Endothelial cell of umbilical vein (primary cell): Measurements from ENCODE around the gene SNED1. TPM values are rescaled to one million over a fixed set of nuclear protein-coding genes. Genes with fewer than 3 reads are reported as not detected.

ENCODE experiments used
- BruUV-seq: library from RNA; stranded (reverse); fragments of 400-500 nt; replicated peaks from 2 replicates; lab custom pipeline; 2021; lab: Mats Ljungman, UMichigan
- CTCF ChIA-PET: fragments of 300-600, 350-600 bp; sonication (Branson Sonifier 250); formaldehyde crosslinking; loops from one replicate; lab custom pipeline; 2021; ENCODE audit warnings: antibody characterized with exemption, inconsistent platforms; lab: Charles Lee
- POLR2A ChIA-PET: fragments of 300-600, 350-600 bp; sonication (Branson Sonifier 250); formaldehyde crosslinking; loops from one replicate; lab custom pipeline; 2021; ENCODE audit warnings: antibody characterized with exemption, inconsistent platforms; lab: Charles Lee
- DNase-seq: peaks from one replicate; pipeline ENCODE4 v3.0.0-alpha.2; 2011; ENCODE audit warnings: low read depth, low spot score
- FAIRE-seq: peaks from 2 replicates; lab custom pipeline; 2011; peaks lifted over from hg19 to GRCh38; lab: Jason Lieb, UNC
- H2AFZ ChIP-seq: 2 replicates; pipeline ENCODE4 v1.6.0; 2012; ENCODE audit warnings: low read depth, low read length, control low read depth, inconsistent platforms
- H3K27ac ChIP-seq: 2 replicates; pipeline ENCODE4 v1.5.1; 2011; ENCODE audit warnings: low read depth, mild to moderate bottlenecking, control low read depth, low read length, moderate library complexity; ENCODE audit not compliant: insufficient read depth
- H3K27me3 ChIP-seq, 2 experiments: 2 replicates each; pipeline versions ENCODE4 v1.6.0 to v1.6.1; 2011; ENCODE audit warnings: low read length in 2 of 2, mixed read lengths in 1 of 2; ENCODE audit not compliant: control insufficient read depth in 2 of 2, insufficient read depth in 2 of 2
- H3K36me3 ChIP-seq, 2 experiments: 2 replicates in 1 of 2; 3 replicates in 1 of 2; pipeline ENCODE4 v1.5.1; 2011; ENCODE audit warnings: low read length in 2 of 2, mild to moderate bottlenecking in 1 of 2, moderate library complexity in 1 of 2; ENCODE audit not compliant: control insufficient read depth in 2 of 2, insufficient read depth in 2 of 2; ENCODE audit errors: extremely low read depth in 1 of 2
- H3K4me1 ChIP-seq: 3 replicates; pipeline ENCODE4 v1.5.1; 2011; ENCODE audit warnings: mild to moderate bottlenecking, low read length; ENCODE audit not compliant: control insufficient read depth, insufficient read depth; ENCODE audit errors: extremely low read depth
- H3K4me2 ChIP-seq: 2 replicates; pipeline ENCODE4 v1.6.1; 2011; ENCODE audit warnings: low read length, control low read depth, mixed read lengths; ENCODE audit not compliant: insufficient read depth
- H3K4me3 ChIP-seq, 3 experiments: fragments of 200-600 bp in 1 of 3; sonication (generic), shearing (Covaris generic) in 1 of 3; replicated peaks in 1 of 3; 2 replicates each; pipeline ENCODE4 v1.5.1; 2011 to 2016; ENCODE audit warnings: control low read depth in 3 of 3, low read length in 3 of 3, mild to moderate bottlenecking in 2 of 3, inconsistent platforms in 1 of 3, low read depth in 1 of 3, moderate library complexity in 1 of 3; ENCODE audit not compliant: insufficient read depth in 1 of 3
- H3K79me2 ChIP-seq: 2 replicates; pipeline ENCODE4 v1.6.0; 2012; ENCODE audit warnings: low read length, inconsistent platforms; ENCODE audit not compliant: control insufficient read depth, insufficient read depth
- H3K9ac ChIP-seq: replicated peaks from 2 replicates; pipeline ENCODE3; 2011; ENCODE audit warnings: low read length, control low read depth; ENCODE audit not compliant: insufficient read depth; ENCODE audit errors: extremely low read depth
- H3K9me1 ChIP-seq: replicated peaks from 3 replicates; pipeline ENCODE4 v1.6.0; 2011; ENCODE audit warnings: mild to moderate bottlenecking, low read length; ENCODE audit not compliant: control insufficient read depth, insufficient read depth; ENCODE audit errors: extremely low read depth
- H3K9me3 ChIP-seq: replicated peaks from 2 replicates; pipeline ENCODE4 v1.5.1; 2012; ENCODE audit warnings: low read length, inconsistent platforms; ENCODE audit not compliant: control insufficient read depth, insufficient read depth
- H4K20me1 ChIP-seq: replicated peaks from 2 replicates; pipeline ENCODE3; 2011; ENCODE audit warnings: mild to moderate bottlenecking, low read length; ENCODE audit not compliant: control insufficient read depth, insufficient read depth; ENCODE audit errors: extremely low read depth
- EZH2 ChIP-seq: IDR thresholded peaks from 2 replicates; pipeline ENCODE4 v1.6.1; 2012; ENCODE audit warnings: borderline replicate concordance, low read depth, mild to moderate bottlenecking, moderate library complexity, low read length, inconsistent platforms; ENCODE audit not compliant: severe bottlenecking
- FOS ChIP-seq: IDR thresholded peaks from 2 replicates; pipeline ENCODE4 v1.6.1; 2011; ENCODE audit warnings: mild to moderate bottlenecking, low read length, moderate library complexity, borderline replicate concordance; ENCODE audit not compliant: insufficient read depth
- GATA2 ChIP-seq: IDR thresholded peaks from 2 replicates; pipeline ENCODE4 v1.7.0; 2011; ENCODE audit warnings: low read depth, mild to moderate bottlenecking, moderate library complexity, mixed read lengths, low read length; ENCODE audit not compliant: insufficient read length, insufficient read depth
- JUN ChIP-seq: IDR thresholded peaks from 2 replicates; pipeline ENCODE4 v1.6.1; 2011; ENCODE audit warnings: borderline replicate concordance, low read depth; ENCODE audit not compliant: insufficient read length, insufficient read depth
- MAX ChIP-seq: IDR thresholded peaks from 2 replicates; pipeline ENCODE4 v1.6.1; 2011; ENCODE audit not compliant: insufficient read depth, insufficient read length
- MYC ChIP-seq: IDR thresholded peaks from one replicate; pipeline ENCODE4 v1.6.1; 2011; ENCODE audit warnings: mild to moderate bottlenecking, low read depth, low read length
- POLR2A ChIP-seq: IDR thresholded peaks from 2 replicates; pipeline ENCODE4 v1.6.1; 2012; ENCODE audit warnings: low read depth, mild to moderate bottlenecking, control low read depth, low read length
- POLR2AphosphoS5 ChIP-seq: IDR thresholded peaks from 2 replicates; pipeline ENCODE4 v1.6.1; 2012; ENCODE audit warnings: low read depth, mild to moderate bottlenecking, control low read depth, low read length, moderate library complexity; ENCODE audit not compliant: insufficient read depth
- dilution Hi-C: fragments of 300-500 bp; cut with MboI; formaldehyde crosslinking; loops from one replicate; pipeline ENCODE4 v1.15.0; 2019; ENCODE audit warnings: low sequenced_read_pairs; ENCODE audit not compliant: extremely low pct_ligation_motif_present
- intact Hi-C: fragments of 100-400 bp; cut with micrococcal nuclease; formaldehyde crosslinking; loops from one replicate; pipeline ENCODE4 v1.10.0; 2022
- polyA plus RNA-seq, 4 experiments: library from polyadenylated mRNA; depleted of rRNA in 3 of 4; stranded (reverse) in 3 of 4; unstranded in 1 of 4; fragments of >200 nt; gene quantifications; 2 replicates each; pipeline versions ENCODE4 v1.2.1 to v1.2.3, GENCODE V29; 2011 to 2012; ENCODE audit warnings: missing spikeins in 1 of 4
- total RNA-seq: library from RNA; stranded (reverse); gene quantifications from 2 replicates; pipeline ENCODE4 v1.2.3, GENCODE V29; 2021
- TF ChIP-seq, protein P1 (sequence below), 2 donors: IDR thresholded peaks; 1 replicate in 1 of 2; 2 replicates in 1 of 2; pipeline ENCODE4 v1.5.1; 2011; ENCODE audit warnings: low read length in 2 of 2, mild to moderate bottlenecking in 2 of 2, moderate library complexity in 2 of 2, control low read depth in 1 of 2, inconsistent platforms in 1 of 2, low read depth in 1 of 2; ENCODE audit not compliant: insufficient read depth in 1 of 2; ENCODE audit errors: extremely low read depth in 1 of 2

The SNED1 gene
- total and polyA plus RNA-seq, 2 donors (not counting 3 experiments of a cell fraction or from before 2014, with no cell fraction given): 14.1 to 17.2 TPM

DNA sequence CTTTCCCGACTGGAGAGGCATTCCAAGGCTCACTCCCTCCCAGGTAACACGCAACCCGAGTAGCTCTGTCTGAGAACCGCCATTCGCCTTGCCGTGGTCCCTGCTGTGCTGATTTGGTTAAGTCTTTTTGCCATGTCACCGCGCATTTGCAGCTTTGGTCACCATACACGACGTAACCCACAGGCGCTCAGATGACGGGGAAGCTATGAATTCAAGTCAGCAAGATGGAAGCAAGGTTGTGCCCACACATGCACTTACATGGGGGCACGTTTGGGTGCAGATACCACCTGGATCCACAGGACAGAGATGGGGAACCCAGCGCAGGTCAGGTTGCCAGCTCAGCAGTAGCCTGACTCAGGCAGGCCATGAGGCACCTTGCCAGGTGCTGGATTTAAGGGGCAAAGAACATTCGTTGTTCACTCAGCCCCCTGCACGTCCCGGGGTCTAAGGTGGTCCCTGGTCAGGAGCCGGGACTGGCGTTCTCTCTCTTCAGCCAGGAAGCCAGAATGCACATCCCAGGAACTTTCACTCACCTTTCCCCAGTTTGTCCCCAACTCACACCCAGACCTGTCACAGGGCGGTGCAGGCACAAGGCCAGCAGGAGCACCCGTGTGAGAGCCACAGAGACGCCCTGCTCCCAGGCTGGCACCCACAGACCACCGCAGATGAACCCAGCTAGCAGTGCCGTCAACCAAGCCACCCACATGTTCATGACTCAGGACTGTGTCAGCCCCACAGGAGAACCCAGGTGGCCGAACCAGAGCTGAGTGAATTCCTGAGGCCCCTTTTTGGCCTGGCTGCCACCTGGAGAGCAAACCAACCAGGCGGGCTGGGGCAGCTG, 19.9 kb downstream of the SNED1 start:
- no TSS peak for BruUV-seq
- DNase-seq (no peak), FAIRE-seq (no peak)
- TF ChIP-seq POLR2AphosphoS5 (no peak), EZH2 (no peak), MYC (no peak), MAX (no peak), POLR2A (no peak), FOS (no peak), GATA2 (no peak), JUN (no peak)
- TF ChIP-seq, protein P1, sequence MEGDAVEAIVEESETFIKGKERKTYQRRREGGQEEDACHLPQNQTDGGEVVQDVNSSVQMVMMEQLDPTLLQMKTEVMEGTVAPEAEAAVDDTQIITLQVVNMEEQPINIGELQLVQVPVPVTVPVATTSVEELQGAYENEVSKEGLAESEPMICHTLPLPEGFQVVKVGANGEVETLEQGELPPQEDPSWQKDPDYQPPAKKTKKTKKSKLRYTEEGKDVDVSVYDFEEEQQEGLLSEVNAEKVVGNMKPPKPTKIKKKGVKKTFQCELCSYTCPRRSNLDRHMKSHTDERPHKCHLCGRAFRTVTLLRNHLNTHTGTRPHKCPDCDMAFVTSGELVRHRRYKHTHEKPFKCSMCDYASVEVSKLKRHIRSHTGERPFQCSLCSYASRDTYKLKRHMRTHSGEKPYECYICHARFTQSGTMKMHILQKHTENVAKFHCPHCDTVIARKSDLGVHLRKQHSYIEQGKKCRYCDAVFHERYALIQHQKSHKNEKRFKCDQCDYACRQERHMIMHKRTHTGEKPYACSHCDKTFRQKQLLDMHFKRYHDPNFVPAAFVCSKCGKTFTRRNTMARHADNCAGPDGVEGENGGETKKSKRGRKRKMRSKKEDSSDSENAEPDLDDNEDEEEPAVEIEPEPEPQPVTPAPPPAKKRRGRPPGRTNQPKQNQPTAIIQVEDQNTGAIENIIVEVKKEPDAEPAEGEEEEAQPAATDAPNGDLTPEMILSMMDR (IDR thresholded peaks at IDR 0.05; ENCODE audit: extremely low read depth in 1 of 2, insufficient read depth in 1 of 2, low read depth in 1 of 2, low read length in 2 of 2): no peak
- no peaks in the 10 kb centered on the region for H3K9me3 ChIP-seq
- ChIA-PET POLR2A (no interaction called here), CTCF (interaction anchor here (1.0 kb wide), 1 partner anchor 35 kb away, joined by 3 read pairs; no protein-coding TSS in a partner anchor)
- intact Hi-C loops (no loop called here), dilution Hi-C loops (no loop called here)
- no peaks in the 10 kb centered on the region for H3K27me3 ChIP-seq
- H2AFZ ChIP-seq: no peak overlapping the region
- H4K20me1 ChIP-seq: no peaks in the 10 kb centered on the region
- no peaks in the 10 kb centered on the region for H3K36me3 ChIP-seq
- H3K9me1 ChIP-seq: no peaks in the 10 kb centered on the region
- no peak overlapping the region for H3K9ac ChIP-seq
- no peaks in the 10 kb centered on the region for H3K4me1 ChIP-seq
- H3K4me2 ChIP-seq: no peak overlapping the region
- H3K27ac ChIP-seq: no peak overlapping the region
- peaks cover 2% of the 10 kb centered on the region for H3K79me2 ChIP-seq
- no peak overlapping the region for H3K4me3 ChIP-seq
